ENCODE data around the gene PICALM. TPM values are rescaled to one million over a fixed set of nuclear protein-coding genes. Genes with fewer than 3 reads are reported as not detected.

PICALM gene
- total and polyA plus RNA-seq, 2 of the 13 experiments (the other 11 are each of a cell fraction or from before 2014, with no cell fraction given): 97.6 to 154 TPM

GRCh38 chr11:85923455-85923854 is 145.4 kb downstream of the PICALM start (continued):
- TF ChIP-seq TCF12 (IDR thresholded peaks at IDR 0.05): no peak
- peak; percentile 66; the same call in 1 of the 2 replicates for TF ChIP-seq TCF12 (CRISPR knock-in tag; IDR thresholded peaks at IDR 0.05)
- no peak for TF ChIP-seq PAWR (CRISPR knock-in tag; IDR thresholded peaks at IDR 0.05; ENCODE audit: borderline replicate concordance)
- no peak for TF ChIP-seq KDM5B (CRISPR knock-in tag; IDR thresholded peaks at IDR 0.05; ENCODE audit: borderline replicate concordance)
- no peak for TF ChIP-seq SMARCE1 (IDR thresholded peaks at IDR 0.05; ENCODE audit: borderline replicate concordance)
- TF ChIP-seq ZNF552 (CRISPR knock-in tag; IDR thresholded peaks at IDR 0.05; ENCODE audit: borderline replicate concordance): no peak
- TF ChIP-seq FLYWCH1 (CRISPR knock-in tag; IDR thresholded peaks at IDR 0.05): no peak

- no peak overlapping the region for H3K4me3 ChIP-seq (replicated peaks in 1 of 3; ENCODE audit: insufficient read depth in 1 of 3, low read depth in 2 of 3, low read length in 3 of 3)
- no peak for DNase-seq (ENCODE audit: low spot score)
- H3K9me3 ChIP-seq (ENCODE audit: low read length): no peaks in the 10 kb centered on the region
- no peak for FAIRE-seq
- ChIA-PET CTCF (ENCODE audit: low intra/inter-chr PET ratio, low total read pairs) (no interaction called here), POLR2A (interaction anchor here (0.8 kb wide), 1 partner anchor 9 kb away, joined by 3 read pairs; no protein-coding TSS in a partner anchor)
- no peak overlapping the region for H2AFZ ChIP-seq (ENCODE audit: low read length)
- no peaks in the 10 kb centered on the region for H3K27me3 ChIP-seq (ENCODE audit: control insufficient read depth in 1 of 2, insufficient read depth in 2 of 2, low read length in 2 of 2)
- peak overlapping the region; percentile 54 for H3K27ac ChIP-seq (ENCODE audit: extremely low read length, insufficient read depth, low read length)
- no peaks in the 10 kb centered on the region for H3K79me2 ChIP-seq (ENCODE audit: insufficient read depth, low read length)
- H4K20me1 ChIP-seq (ENCODE audit: insufficient read depth, low read length): no peaks in the 10 kb centered on the region
- H3K4me2 ChIP-seq (ENCODE audit: low read depth, low read length): no peak overlapping the region
- in situ Hi-C loops (cut with HindIII; ENCODE audit: extremely low pct_ligation_motif_present, low pct_unique_long_range_greater_than_20kb): no loop called here
- H3K9ac ChIP-seq (ENCODE audit: insufficient read depth, low read depth, low read length): no peak overlapping the region
- intact Hi-C loops (cut with micrococcal nuclease; ENCODE audit: unreplicated experiment): no loop called here
- H3K36me3 ChIP-seq (replicated peaks in 1 of 2; ENCODE audit: control insufficient read depth in 1 of 2, insufficient read depth in 2 of 2, low read length in 2 of 2): no peaks in the 10 kb centered on the region
- WGBS (ENCODE audit: low lambda C conversion rate): 100% methylated on average over 1 of the region's 1 CpG
- BruUV-seq (replicated peaks): no TSS peak
- ATAC-seq: no peak
- peaks cover 95% of the 10 kb centered on the region for H3K4me1 ChIP-seq (ENCODE audit: insufficient read depth, low read length)
- TF ChIP-seq HES4 (CRISPR knock-in tag; IDR thresholded peaks at IDR 0.05; ENCODE audit: borderline replicate concordance) (no peak), ZNF367 (CRISPR knock-in tag; IDR thresholded peaks at IDR 0.05; ENCODE audit: borderline replicate concordance) (no peak), TEF (CRISPR knock-in tag; IDR thresholded peaks at IDR 0.05) (no peak), DR1 (CRISPR knock-in tag; IDR thresholded peaks at IDR 0.05) (no peak), FOXK1 (CRISPR knock-in tag; IDR thresholded peaks at IDR 0.05; ENCODE audit: borderline replicate concordance, low read depth) (no peak), ZNF343 (CRISPR knock-in tag; IDR thresholded peaks at IDR 0.05) (no peak), RNF219 (CRISPR knock-in tag; IDR thresholded peaks at IDR 0.05) (no peak), SMAD9 (CRISPR knock-in tag; IDR thresholded peaks at IDR 0.05) (no peak), ARID4A (CRISPR knock-in tag; IDR thresholded peaks at IDR 0.05; ENCODE audit: borderline replicate concordance) (no peak), DRAP1 (CRISPR knock-in tag; IDR thresholded peaks at IDR 0.05) (no peak), ZNF777 (CRISPR knock-in tag; IDR thresholded peaks at IDR 0.05) (no peak)
Observed at GRCh38 chr11:85922367-85922766, 146.5 kb downstream of the PICALM start.
